GF-D8 (cell line): ENCODE results near the gene ZBTB47.

Experiments used
- DNase-seq: peaks from one replicate; lab custom pipeline; 2025; lab: John Stamatoyannopoulos, UW

The ZBTB47 gene

DNA sequence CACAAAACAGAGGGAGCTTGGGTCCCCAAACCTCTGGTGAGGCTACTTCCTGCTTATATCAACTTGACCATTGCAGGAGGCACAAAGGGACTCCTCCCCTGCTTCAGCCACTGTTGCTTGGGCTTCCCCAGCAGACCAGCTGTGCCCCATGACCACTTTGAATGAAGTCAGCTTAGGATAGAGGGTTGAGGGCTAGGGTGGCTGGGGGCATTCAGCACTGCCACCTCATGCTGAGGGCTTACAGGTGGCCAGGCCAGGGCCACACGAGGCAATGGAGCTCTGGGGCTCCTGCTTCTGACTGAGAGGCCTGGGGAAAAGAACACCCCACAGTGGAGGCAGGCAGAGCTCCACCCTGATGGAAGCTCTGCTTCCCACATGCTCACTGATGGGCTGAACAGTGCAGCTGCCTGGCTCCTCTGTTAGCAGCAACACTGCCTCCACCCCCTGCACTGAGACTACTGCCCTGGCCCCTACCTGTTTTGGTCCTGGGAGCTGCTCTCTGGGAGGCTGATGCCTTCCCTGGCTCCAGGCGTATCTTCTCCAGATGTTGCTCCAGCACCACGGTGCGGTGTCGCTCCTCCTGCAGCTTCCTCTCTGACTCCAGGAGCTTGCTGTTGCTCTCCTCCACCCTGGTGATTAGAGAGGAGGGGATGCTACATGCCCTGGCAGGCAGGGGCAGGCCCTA, 59.3 kb downstream of the ZBTB47 start:
- no peak for DNase-seq

DNA sequence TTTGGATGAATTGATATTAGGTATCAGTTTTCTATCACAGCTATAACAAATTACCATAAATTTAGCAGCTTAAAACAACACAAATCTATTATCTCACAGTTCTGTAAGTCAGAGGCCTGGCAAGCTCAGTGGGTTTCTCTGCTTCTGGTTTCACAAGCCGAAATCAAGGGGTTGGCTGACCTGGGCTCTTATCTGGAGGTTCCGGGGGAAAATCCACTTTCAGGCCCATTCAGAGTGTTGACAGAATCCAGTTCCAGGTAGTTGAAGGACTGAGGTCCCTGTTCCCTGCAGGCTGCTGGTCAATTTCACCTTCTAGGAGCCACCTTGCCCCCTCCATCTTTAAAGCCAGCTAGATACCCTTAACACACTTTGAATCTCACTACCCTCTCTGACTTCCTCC, 60.2 kb downstream of the ZBTB47 start:
- no peak for DNase-seq

DNA sequence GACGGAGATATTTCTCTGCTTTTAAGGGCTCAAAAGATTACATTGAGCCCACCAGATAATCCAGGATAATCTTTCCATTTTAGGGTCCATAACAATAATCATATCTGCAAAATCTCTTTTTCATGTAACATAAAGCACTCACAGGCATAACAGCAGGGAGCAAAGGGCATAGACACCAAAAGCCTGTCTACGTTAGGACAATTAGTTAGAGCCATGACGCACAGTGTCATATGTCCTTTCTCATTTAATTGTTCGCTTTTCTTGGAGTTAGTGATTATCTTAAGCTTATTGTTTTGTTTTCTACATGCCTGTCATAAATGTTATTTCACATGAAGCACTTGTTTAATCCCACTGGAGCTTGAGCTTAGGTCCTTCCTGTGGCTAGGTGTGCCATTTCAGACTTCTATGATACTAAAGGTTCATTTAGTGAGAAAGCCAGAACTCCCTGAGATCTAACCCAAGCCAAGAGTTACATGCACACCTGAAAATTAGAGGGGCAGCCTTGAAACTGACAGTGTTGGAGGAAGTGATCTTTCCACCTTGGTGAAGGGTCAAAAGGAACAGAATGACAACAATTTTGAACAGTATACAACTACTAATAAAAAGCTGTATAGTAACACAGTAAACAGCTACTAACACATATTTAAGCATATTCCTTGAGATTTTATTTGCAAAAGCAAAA, 60.8 kb downstream of the ZBTB47 start:
- no peak for DNase-seq
